Stimulated activated CD8-positive, alpha-beta memory T cell treated with anti-CD3 and anti-CD28 coated beads, Interleukin-12 subunit alpha, Interleukin-12 subunit beta, amount 100 ng/mL, for 1 hour (primary cell): ENCODE results near the gene TXNDC12.
"Not testable (repeated sequence)": the region's sequence is repeated elsewhere in the genome, so short reads cannot be mapped to it uniquely, and the experiment has no call there.

ENCODE experiments used
- DNase-seq: peaks from one replicate; pipeline ENCODE4 v3.0.0-alpha.2; 2020; ENCODE audit warnings: low read depth

The TXNDC12 gene

DNA sequence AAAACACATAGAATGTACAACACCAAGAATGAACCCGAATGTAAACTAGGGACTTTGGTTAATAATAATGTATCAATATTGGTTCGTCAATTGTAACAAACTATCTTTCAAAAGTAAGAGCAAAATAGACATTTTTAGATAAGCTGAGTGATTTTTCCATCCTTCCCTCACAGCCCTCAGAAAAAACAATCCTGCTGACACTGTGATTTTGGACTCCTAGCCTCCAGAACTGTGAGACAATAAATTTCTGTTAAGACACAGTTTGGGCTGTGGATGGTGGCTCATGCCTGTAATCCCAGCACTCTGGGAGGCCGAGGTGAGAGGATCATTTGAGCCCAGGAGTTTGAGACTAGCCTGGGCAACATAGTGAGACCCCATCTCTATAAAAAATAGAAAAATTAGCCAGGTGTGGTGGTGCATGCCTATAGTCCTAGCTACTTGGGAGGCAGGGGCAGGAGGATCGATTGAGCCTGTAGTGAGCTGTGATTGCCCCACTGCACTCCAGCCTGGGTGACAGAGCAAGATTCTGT is 9.3 kb downstream of the TXNDC12 start:
- not testable (repeated sequence) for DNase-seq

GRCh38 chr1:52045236-52045635 is 9.8 kb downstream of the TXNDC12 start:
- DNase-seq: no peak

DNA sequence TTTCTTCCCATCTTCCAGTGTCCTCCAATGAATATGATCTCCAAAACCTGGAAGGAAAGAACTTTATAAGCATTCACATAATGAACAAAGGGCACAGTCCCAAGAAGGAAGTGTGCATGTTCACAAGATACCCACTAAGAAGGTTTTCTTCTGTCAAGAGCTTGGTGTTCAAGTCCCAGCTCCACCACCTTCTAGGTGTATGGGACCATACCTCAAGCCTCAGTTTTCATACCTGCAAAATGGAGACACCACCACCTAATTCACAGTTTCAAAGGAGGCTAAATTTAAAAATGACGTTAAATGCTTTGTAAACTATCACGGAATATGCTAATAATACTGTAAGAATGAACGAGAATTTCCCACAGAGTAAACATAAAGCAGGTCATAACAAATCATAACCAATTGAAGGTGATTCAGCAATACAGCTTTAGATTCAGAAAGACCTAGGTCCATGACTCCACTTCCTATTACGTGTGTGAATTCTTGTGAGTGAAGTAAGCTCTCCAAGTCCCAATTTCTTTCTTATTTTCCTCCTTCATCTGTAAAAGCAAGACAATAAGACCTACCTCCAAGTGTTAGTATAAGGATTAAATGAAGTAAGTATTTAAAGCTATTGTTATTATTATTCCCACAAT is 13.3 kb downstream of the TXNDC12 start:
- no peak for DNase-seq

DNA sequence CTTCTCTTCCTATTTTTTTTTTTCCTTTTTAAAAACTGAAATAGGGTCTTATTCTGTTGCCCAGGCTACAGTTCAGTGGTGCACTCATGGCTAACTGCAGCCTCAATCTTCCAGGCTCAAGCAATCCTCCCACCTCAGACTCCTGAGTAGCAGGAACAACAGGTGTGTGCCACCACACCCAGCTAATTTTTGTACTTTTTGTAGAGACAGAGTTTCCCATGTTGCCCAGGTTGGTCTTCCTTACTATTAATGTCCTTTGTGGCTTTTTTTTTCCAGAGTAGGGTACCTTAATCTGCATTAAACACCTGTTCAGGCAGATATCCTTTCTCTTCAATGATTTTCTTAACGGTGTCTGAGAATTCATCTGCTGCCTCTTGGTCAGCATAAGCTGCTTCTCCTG is 17.1 kb downstream of the TXNDC12 start:
- no peak for DNase-seq

- DNase-seq: no peak
Measured at GRCh38 chr1:52037402-52037814, 17.6 kb downstream of the TXNDC12 start.

GRCh38 chr1:52034050-52034384 is 21.0 kb downstream of the TXNDC12 start:
- no peak for DNase-seq

DNA sequence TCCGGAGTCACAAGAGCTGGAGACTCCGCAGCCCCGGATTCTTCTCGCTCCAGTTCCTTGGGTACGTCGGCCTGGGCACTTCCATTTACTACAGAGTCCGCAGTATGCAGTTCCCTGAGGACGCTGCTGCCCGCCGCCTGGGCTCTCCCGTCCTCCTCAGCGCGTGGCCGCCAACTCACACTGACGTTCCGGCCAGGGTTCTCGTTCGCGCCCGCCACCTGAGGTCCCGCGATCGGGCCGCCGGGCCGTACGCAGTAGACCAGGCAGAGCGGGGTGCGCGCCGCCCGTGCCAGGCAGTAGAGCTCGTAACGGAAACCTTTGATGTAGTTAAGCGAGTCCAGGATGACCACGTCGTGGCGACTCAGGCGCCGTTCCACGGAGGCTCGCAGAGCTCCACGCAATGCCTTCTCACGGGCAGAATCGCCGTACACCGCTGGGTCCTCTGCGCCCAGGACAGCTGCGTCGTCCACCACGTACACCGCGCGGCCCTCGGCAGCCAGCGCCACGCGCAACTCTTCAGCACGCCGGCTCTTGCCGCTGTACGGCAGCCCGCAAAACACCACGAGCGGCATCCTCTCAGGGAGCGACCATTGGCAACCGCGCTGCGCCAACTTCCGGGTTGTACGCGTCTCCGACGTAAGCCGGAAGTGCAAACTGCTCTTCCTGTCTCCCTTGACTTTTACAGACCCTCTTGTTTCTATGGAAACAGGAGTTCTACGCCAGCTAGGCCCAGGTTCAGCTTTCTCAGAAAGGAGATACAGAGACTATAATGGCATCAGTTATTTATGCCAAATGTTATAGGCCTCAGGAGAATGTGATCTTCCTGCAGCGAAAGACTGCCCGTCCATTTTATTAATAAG is 21.6 kb downstream of the TXNDC12 start, which contains the start of gene KTI12:
TSS of gene KTI12 (minus strand) at position 621 of the 860 bp plus-strand sequence. CDS start at position 572, 49 bp downstream.
- DNase-seq: peak; percentile 80

DNA sequence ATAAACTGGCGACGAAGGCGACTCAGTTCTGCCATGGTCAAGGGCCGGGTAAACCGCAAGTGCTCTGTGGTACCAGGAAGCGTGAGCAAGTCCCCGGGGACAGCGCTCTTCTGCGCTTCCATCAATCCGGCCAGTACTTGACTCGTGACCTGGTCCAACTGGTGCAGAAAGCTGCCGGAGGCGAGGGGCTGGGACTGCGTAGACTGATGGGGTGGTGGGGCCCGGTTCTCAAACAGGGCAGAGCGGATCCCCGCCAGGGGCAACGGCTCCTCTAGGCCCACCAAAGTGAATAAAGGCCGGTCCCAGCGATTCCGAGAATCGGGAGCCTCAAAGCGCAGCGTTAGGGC is 22.2 kb downstream of the TXNDC12 start:
- no peak for DNase-seq

DNA sequence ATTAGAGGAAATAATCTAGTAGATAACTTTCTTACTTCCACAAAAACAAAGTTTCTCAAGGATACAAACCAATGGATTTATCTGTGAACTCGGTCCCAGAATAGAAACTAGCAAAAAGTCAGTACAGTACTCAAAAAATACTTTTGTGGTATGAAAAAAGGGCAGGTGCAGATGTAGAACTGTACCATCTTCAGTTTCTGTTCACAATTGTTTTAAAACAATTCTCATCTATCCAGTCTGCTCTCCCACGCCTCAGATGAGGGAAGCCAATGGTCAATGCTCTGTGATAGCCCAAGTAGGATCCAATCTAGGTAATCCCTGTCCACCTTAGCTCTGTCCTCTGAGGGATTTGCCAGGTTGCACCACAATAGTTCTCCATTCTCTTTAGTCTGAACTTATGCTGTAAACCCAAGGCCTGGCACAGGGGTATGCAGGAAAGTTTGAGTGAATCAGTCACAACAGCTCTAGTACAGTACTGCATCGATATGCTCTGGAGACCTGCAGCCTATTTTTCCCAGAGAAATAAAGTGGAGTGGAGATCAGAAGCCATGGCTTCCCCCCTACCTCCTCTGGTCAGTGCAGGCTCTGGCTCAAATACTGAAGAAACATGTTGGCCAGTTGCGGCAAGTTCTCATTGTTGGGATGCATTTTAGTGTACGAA is 22.7 kb downstream of the TXNDC12 start:
- no peak for DNase-seq

DNA sequence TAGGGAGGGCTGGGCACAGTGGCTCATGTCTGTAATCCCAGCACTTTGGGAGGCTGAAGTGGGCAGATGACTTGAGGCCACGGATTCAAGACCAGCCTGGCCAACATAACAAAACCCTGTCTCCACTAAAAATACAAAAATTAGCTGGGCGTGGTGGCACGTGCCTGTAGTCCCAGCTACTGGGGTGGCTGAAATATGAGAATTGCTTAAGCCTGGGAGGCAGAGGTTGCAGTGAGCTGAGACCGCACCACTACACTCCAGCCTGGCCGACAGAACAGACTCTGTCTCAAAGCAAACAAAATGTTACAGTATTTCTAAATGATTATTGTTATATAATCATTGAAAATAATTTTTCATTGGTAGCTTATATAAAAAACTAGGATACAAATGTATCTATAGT is 26.2 kb downstream of the TXNDC12 start:
- DNase-seq: not testable (repeated sequence)

DNA sequence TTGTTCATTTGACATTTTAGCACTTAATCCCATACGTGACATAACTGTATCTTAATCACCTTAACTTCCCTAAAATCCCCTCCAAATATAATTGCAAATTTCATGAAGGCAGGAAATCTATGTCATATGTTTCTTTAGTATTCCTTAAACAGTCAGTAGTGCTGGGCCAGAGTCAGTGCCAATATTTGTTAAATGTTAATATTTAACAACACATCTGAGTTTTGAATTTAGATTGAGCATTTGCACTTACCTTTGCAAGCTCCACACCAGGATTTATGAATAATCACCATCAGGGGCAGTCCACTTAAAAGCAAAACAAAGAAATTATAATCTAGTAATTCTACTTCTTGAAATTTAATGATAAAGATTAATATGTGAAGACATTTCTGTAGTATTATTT is 26.7 kb downstream of the TXNDC12 start:
- no peak for DNase-seq

GRCh38 chr1:52026278-52026677 is 28.7 kb downstream of the TXNDC12 start:
- DNase-seq: no peak

DNA sequence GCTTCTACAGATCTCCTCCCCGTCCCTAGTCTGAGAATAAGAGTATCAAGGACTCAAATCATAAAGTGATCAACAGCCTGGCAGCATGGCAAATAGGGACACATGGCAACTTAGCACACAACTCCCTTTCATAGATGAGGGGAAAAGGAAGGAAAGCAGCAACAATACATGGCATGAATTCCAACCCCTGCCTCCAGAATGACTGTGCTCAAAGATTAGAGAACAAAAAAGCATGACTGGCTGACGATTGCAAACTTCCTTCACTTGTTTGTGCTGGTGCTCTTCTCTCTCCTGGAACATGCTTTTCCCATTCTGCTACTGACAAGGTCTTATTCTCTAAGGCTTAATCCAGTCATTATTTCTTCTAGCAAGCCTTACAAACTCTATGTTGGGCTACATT is 32.9 kb downstream of the TXNDC12 start:
- DNase-seq: no peak

- DNase-seq: no peak
Measured at GRCh38 chr1:52008071-52008809, 46.8 kb downstream of the TXNDC12 start.

DNA sequence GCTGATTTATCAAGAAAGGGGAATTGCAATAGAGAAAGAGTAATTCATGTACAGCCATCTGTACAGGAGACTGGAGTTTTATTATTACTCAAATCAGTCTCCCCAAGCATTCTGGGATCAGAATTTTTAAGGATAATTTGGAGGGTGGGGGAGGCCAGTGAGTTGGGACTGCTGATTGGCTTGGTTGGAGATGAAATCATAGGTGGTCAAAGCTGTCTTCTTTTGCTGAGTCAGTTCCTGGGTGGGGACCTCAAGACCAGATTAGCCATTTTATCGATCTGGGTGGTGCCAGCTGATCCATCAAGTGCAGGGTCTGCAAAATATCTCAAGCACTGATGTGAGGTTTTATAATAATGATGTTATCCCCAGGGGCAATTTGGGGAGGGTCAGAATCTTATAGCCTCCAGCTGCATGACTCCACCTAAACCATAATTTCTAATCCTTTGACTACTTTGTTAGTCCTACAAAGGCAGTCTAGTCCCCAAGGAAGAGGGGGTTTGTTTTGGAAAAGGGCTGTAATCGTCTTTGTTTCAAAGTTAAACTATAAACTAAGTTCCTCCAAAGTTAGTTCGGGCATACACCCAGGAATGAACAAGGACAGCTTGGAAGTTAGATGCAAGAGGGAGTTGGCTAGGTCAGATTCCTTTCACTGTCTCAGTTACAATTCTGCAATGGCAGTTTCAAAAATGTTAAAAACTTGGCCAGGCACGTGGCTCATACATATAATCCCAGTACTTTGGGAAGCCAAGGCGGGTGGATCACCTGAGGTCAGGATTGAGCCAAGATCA is 47.6 kb downstream of the TXNDC12 start:
- no peak for DNase-seq

DNA sequence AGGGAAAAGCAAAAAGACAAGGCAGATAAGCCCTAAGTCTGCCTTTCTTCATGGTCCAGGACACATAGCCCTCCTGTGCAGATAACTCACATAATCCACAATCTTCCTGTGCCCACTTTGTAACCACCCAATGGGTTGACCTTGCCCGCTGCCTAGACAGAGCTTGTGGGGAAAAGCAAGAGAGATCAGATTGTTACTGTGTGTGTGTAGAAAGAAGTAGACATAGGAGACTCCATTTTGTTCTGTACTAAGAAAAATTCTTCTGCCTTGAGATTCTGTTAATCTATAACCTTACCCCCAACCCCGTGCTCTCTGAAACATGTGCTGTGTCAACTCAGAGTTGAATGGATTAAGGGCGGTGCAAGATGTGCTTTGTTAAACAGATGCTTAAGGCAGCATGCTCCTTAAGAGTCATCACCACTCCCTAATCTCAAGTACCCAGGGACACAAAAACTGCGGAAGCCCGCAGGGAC is 48.9 kb downstream of the TXNDC12 start:
- DNase-seq: not testable (repeated sequence)

GRCh38 chr1:52005548-52005947 is 49.4 kb downstream of the TXNDC12 start:
- not testable (repeated sequence) for DNase-seq

DNA sequence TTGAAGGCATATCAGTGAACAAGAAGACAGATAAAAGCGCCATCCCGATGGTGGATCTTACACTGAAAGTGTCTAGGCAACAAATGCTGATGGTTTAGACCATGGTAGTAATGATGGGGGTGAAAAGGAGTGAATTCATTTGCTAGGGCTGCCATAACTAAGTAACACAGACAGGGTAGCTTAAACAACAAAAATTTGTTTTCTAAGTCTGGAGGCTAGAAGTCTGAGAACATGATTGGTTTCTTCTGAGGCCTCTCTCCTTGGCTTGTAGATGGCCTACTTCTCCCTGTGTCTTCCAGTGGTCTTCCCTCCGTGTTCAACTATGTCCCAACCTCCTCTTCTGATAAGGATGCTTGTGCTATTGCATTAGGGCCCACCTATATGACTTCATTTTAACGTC is 51.1 kb downstream of the TXNDC12 start:
- DNase-seq: no peak

DNA sequence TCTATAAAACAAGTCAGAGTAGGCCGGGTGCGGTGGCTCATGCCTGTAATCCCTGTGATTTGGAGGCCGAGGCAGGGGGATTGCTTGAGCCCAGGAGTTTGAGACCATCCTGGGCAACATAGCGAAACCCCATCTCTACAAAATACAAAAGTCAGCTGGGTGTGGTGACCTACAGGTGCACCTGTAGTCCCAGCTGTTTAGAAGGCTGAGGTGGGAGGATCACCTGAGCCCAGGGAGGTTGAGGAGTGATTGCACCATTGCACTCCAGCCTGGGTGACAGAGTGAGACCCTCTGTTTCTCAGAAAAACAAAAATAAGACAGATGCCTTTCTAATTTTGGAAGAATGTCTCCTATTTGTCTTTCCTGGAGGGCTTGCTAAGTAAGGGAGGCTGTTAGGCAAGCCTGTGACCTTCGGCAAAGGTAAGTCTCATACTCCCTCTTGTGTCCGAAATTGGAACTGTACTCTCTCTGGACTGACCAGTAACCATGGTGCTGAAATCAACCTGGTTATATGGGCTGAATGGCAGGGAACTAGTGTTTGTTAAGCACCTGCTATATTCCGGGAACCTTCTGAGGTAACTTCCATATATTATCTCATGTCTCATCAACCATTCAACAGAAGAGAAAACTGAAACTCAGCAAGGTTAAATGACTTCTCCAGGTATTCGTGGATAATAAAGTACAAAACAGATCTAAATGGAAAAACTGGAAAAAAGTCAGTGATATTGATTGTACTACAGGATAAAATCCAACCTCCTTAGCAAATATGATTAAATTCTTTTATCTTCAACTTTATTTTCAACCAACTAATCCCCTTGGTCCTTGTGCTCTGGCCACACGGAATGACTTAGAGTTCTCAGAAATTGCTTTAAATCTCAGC is 52.7 kb downstream of the TXNDC12 start:
- peak; percentile 12 for DNase-seq

DNA sequence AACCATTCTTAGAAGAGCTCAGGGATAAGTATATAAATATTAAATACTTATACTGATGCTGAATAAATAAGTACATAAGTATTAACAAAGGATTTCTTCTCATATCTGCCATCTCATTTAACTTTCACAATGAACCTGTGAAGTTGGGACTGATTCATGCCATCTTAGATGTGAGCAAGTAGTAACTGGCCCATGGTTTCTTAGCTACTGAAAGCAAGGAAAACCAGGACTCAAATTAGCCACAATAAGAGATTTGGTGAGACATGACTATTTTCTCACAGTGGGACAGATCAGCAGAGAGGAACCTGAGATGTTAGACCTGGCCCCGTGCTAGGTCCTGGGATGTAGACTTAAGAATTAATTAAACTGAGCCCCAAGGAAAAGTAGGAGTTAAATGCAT is 56.3 kb downstream of the TXNDC12 start:
- no peak for DNase-seq
